Stimulated activated CD8-positive, alpha-beta memory T cell treated with anti-CD3 and anti-CD28 coated beads, Interleukin-2, amount 100 ng/mL, for 1 hour (primary cell): ENCODE measurements around the gene UQCC2.
A peak's percentile ranks its signal among the peaks of the same experiment; 100 is the strongest.

ENCODE experiments used
- DNase-seq, 2 donors: peaks; one replicate each; pipeline ENCODE4 v3.0.0-alpha.2; 2020; ENCODE audit warnings: low read depth in 2 of 2

UQCC2 gene

DNA sequence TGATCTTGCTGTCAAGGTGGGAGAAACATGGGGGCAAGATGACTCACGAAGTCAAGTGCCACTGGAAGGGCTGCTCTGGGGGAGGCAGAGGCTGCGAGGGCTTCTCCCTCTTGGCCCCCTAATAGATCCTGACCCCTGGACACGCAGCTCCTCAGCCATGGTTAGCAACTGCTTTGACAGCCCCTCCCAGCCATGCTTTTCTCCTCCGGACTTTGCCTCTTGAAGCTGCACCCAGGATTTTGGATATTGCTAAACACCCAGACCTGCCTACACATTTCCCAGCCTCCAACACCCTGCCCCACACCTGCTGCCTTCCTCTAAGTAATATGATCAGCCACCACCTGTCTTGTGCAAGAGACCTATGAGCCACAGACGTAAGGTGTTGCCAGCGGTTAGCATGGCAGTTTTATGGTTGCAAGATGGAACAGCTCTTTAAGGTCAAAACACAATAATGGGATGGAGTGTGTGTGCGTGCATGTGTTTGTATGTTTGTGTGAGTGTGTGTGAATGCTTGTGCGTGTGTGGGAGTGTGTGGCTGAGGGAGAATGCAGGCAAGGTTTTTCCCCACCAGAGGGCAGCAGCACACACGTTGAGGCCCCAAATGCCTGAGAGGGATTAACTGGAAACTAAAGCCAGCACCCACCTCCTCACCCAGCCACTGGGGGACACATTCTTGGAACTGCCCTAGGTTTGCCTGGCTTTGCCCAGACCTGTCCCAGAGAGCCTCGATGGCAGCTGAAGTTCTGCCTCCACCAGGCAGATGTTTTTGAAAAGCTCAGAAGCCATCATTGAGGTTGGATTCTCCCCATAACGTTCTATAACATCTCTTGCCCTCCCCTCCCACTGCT lies 32.7 kb upstream of the UQCC2 start:
- DNase-seq: peak; percentile 50 to 52

DNA sequence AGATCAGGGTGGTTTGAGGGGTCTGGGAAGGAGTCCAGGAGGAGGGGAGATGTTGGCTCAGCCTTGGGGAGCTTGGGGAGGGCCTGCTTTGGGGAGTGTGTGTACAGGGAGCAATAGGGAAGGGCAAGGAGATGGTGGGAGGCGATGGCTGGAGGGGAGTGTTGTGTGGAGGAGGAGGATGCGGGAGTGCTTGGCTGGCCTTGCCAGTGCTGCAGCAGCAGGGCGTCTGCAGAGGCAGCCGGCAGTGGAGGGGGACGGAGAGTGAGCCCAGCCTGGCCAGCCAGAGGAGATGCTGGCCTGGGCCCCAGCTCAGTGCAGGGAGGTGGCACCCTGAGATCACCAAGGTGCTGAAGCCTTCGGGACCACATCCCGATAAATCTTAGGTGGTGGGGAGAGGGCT lies 31.3 kb upstream of the UQCC2 start:
- no peak for DNase-seq

DNA sequence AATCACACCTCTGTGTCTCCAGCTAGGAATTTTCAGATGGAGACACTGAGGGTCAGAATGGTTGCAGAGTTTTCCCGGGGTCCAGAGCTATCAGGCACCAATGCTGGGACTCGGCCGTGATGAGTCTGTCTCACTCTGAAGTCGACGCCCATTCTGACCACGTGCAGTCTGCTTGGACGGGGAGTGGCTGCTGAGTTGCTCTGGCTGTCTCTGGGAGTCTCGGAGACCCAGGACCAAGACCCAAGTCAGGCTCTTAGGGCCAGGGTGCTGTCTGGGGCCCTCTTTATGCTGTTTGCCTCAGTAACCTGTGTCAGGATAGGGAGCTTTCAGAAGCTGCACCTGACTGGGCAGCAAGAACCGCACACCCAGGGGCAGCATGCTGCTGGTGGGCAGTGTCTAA lies 30.6 kb upstream of the UQCC2 start:
- DNase-seq: no peak

DNA sequence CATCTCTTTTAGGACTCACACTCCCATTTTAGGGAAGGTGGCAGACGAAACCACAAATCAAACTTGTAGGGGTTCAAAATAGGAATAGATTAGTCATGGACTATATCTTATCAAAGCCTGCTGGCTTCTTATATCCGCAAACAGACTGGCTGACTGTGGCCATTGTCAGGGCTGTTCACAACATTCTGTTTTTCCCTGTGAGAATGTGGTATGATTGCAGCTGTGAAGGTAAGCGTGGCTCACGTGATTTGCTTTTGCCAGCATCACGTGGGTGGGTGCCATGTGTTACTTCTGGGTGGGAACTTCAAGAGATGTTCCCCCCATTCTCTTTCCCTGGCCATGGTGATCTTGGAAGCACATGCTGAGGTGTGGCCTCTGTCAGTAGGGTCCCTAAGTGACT lies 29.3 kb upstream of the UQCC2 start:
- no peak for DNase-seq

DNA sequence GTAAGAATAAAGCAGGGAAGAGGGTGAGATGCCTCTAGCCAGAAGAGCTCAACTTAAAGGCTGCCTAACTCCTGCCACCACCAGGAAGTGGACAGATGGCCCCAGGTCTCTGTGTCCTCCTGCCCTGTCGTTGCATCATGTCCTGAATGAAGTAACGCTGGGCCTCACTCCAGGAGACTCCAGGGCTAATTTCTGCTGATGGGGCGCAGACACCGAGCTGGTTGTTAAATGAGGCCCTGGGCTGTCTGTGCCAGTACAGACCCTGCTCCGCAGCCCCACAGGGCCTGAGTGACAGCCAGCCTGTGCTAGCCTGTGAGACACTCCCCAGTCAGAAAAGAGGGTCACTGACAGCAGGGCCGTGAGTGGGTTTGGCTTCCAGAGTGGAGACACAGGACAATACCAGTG lies 28.7 kb upstream of the UQCC2 start:
- DNase-seq: no peak

DNA sequence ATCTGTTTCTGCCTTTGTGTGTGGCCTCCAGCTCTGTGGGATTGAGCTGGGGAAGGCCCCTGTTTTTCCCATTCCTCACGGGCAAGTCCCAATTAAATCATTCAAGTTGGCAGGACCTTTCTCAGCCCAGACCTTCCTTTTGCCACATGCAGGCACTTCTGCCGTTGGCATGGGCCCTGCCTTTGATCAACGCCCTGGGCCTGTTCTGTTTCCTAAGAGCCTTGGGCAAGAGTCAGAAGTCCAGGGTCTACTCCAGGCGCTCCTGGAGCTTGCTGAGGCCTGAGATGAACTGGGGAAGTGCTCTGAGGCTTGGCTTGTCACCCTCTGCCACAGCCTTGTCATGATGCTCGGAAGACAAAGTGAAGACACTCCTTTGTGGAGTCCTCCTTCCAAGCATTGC lies 28.1 kb upstream of the UQCC2 start:
- DNase-seq: no peak

DNA sequence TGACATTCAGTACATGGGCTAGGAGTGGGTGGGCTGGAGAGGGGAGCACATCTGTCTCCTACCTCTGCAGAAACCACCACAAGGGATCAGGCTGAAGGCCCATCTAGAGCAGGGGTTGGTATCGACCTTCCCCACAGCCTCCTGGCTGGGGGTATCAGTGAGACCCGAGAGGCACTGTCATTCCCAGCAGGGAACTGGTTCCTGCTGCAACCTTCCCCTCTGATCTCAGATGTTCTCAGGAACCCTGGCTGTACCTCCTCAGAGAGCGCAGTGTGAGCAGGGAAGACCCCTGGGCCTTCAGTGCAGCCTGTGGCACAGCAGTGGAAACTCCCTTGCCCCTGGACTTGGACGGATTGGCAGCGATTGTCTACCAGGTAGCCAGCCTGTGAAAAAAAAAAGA lies 27.4 kb upstream of the UQCC2 start:
- no peak for DNase-seq

DNA sequence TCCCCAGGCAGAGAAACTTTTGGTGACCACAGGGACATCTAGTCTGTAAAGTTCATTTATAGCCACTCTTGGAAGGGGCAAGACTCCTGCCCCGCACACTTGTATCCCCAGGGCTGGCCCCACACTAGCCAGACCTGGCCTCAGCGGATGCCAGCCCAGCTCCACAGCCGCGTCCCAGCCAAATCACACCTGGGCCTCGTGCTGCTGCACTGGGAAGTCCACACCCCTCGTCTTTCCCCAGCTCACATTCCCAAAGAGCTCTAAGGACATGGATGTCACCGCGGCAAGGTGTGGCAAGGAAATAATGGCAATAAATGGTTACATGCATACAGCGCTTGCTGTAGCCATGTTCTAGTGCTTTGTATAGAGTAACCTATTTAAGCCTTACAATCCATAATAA lies 26.7 kb upstream of the UQCC2 start:
- no peak for DNase-seq

DNA sequence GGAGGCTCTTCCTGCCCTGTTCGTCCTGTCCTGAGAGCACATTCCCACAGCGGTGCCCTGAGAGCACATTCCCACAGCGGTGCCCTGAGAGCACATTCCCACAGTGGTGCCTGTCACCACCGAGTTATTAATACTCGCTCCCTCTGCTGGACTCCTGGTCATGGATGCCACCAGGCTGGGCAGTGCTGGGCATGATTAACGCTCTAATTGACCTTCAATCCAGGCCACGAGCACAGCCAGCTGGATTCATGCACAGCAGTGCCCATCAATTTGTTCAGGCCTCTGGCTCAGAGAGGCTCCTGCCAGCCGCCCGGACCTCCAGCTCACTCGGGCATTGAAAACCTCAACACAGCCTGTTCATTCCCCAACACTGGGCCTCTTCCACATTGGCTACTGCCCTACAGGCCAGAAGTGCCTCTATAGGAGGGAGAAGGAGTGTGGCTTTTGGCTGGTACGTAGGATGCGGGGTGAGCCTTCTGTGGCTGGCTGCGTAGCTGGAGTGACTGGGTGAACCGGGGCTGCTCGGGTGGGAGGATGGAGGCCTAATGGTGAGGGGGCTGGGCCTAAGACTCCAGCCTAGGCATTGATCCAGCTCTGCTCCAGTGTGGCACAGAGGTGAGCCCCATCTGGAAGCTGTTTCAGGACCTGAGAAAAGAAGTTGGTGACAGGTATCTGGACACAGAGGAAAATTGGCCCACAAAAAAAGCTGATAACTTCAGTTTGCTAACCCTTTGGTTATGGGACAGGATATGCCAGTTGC lies 25.9 kb upstream of the UQCC2 start:
- DNase-seq: no peak

DNA sequence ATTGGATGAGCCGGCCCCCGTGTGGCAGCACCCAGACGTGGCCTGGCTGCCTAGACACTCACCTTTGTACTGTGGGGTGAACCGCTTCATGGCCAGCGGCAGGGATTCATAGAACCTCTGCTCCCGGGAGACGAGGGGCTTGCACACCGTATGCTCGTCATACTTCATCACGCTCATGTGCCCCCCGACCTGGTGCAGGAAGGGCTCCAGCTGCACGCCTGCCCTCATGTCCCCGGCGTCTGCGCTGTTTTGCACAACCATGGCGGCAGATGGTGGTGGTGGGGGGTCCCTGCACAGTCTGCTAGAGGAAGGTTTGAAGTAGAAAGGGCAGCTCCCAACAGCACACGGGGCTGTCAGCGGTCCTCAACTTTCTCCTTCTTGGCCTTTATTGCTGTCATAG lies 23.7 kb upstream of the UQCC2 start:
- no peak for DNase-seq

DNA sequence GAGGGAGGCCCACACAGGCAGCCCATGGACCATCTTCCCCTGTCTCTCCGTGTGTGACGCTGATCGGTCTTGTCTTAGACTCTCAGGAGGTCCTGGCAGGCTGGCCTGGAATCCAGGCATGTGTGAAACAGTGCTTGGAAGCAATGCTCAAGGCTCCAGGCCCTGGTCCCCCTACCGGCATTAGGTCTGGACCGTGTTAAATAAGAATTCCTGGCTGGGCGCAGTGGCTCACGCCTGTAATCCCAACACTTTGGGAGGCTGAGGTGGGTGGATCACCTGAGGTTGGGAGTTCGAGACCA lies 22.2 kb upstream of the UQCC2 start:
- no peak for DNase-seq

DNA sequence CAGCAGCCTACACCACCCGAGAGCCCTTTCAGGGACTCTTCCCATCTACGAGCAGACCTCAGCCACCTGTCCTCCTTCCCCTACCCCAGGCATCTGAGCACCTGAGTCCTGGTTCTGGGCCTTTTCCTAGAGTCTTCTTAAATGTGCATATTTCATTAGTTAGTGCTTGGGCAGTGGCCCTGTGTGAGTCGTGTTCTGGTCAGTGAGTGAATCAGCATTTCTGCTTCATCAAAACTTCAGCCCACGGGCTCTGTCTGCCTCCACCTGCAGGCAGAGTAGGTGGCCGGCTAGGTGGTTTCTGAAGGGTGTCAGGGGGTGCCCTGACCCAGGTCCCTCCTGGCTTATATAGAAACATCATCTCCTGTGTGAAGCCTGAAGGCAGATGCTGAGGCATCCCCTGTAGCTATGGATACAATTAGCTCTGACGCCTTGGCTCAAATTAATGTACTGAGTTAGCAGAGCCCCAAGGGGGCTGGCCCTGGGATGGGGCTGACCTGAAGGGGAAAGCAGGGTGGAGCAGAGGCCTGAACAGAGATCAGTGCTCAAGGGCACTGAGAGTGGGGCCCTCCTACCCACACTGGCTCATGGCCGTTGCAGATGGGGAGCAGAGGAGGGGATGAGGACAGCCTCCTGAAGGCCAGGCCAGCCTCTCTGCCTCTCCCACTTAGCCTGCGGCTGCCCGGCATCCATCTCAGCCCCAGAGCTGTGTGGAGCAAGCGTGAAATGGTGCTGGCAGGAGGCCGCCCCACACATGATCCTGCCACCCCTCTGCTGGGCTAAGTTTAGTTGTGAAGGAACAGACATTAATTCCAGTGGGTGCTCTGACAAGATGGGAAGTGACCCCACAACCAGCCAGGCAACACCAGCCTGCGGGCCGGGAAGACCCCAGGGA lies 21.6 kb upstream of the UQCC2 start:
- no peak for DNase-seq

DNA sequence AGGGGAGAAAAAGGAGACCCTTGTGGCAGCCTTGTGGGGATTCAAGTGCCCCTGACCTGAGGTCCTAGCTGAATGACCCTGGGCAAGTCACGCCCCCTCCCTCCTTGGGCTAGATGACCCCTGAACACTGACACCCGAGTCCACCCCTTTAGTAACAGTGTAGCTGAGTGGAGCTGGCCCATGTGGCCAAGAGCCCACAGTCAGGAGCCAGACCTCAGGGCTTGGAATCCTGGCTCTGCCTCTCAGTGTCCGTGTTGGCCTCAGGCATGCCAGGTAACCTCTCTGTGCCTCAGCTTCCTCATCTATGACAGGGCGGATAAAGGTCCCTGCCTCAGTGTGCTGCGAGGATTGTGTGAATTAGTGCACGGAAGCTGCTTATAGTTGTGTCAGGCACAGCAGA lies 20.9 kb upstream of the UQCC2 start:
- DNase-seq: no peak

DNA sequence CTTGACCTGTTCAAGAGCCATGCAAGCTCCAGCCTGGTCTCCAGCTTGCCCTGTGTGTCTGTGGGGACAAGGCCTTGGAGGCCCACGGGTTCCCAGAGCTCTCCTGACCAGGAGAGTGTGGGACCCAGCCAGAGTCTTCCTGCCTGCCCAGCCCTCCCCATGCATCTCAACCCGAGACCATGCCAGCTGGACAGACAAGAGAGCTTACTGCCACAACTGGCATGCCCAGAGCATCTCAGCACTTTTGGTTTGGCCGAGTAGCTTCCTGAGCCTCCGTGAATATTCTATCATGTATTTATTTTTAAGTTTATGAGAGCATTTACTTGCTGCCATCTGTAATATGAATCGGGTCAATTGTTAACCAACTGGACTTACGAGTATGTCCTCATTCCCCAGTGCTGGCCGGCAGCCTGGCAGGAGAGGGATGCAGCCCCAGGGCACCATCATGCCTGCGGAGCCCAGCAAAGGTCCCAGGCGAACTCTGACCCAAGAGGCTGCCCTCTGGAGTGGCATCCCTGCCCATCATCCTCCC lies 20.3 kb upstream of the UQCC2 start:
- DNase-seq: no peak

DNA sequence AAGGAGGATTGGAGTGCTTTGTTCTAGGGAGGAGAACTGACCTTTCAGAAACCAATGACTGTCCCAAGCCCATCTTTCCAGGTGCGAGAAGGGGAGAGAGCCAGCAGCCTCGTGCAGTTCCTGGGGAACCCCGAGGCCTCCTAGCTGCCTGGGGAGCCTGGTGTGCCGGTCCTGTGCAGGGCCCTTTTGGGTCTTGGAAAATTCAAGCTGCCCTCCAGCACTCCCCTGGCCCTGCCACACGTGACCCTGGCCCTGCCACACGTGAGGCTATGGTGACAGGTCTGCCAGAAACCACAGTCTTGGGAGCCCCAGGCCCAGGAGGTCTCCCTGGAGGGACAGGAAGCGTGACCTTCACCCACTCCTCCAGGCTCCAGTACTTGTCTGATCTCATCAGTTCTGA lies 19.5 kb upstream of the UQCC2 start:
- DNase-seq: no peak

DNA sequence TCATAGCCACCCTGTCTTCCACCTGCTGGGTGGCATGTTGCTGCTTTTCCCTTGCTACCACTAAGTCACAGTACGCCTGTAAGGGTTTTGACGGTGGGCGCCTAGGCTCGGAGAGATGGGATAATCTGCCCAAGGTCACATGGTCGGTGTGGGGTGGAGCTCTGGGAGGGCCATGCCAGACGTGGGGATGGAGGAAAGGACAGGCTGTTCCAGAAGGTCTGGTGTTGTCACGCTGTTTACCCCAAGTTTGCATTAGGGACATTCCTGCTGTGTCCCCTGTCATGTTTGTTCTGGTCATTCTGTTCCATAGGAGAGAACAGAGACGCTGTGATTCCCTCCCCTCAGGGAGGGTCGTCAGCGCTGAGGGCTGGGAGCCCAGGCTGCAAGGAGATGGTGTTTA lies 19.1 kb upstream of the UQCC2 start:
- no peak for DNase-seq

DNA sequence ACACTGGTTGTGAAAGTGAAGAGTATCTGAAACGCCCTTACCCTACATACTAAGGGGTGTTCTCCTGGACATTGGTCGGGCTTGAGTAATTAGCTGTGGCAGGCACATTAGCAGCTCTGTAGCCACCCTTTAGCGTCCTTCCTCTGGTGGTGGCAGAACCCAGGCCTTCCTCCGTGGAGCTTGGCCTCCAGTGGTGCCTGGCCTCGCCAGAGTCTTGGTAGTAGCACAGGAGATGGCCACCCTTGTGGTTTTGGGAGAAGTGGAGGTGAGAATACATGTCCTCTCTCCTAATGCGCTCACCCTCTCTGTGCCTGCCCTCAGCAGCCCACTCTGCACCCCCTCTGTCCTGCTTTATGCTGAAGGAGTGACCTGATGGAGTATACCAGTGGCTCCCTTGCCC lies 17.6 kb upstream of the UQCC2 start:
- DNase-seq: no peak

DNA sequence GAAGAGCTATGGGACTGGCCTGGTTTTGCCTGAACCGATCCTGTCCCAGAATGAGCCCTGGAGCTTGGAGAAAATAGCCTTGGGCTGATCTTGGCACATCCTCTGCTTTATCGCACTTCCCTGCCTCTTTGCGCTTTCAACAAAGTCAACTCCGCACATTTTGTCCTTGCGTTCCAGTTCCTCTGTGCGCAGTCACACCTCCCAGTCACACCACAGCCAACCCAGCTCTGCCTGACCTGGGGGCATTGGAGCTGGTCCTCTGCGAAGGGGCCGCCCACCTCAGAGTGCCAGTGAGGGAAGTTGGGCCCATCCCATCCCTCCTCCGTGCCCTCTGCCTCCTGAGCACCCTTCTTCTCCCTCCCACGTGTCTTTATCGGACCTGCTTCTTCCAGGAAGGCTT lies 16.9 kb upstream of the UQCC2 start:
- no peak for DNase-seq

DNA sequence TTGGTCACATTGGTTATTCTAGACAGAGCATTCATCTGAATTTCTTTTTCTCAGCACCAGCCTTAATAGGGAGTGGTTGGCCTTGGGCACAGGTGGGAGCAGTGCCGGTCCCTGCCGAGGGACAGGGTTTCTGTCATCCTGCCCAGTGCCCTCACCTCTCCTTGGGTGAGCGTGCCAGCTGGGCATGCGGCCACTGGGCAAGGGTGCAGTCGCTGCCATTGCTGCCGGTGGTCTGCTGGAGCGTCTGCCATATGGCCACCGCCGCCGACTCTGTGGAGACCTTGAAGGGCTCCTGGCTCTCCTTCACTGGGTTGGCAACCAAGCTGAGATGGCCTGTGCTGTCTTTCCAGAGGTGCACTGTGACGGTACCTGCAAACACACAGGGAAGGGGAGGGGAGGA lies 16.4 kb upstream of the UQCC2 start:
- no peak for DNase-seq

DNA sequence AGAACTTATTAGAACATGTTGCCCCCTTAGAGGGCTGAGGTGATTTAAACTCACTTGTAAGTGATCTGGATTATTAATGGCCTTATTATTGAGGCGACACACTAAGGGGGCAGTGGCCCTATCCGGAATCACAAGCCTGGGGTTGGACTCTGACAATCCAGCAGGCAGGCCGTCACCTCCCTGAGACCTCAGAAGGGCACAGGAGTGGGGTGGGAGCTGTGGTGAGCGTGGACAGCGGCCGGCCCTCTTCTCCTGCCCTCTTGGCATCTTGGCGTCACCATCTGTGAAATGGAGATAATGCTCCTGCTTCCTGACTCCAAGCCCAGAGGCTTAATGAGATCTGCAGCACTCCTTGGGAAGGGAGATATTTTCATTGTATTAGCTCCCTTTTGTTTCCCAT lies 15.6 kb upstream of the UQCC2 start:
- DNase-seq: no peak

DNA sequence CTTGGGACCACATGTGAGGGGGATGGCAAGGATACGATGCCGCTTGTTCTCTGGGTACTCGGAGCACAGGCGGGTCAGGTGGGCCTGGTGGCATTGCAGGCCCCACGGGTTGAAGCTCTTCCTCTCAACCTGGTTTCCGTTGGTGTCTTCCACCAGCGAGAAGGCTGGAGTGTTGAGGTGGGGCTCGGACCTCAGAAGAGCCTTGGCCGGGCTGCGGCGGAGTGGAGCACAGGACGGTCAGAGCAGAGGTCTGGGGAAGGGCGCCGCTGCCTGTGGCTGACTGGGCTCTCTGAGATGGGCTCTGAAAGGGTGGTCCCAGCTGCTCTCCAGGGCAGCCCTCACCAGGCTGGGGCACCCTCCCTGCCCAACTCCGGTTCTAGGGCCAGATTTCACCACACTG lies 15.2 kb upstream of the UQCC2 start:
- DNase-seq: no peak

DNA sequence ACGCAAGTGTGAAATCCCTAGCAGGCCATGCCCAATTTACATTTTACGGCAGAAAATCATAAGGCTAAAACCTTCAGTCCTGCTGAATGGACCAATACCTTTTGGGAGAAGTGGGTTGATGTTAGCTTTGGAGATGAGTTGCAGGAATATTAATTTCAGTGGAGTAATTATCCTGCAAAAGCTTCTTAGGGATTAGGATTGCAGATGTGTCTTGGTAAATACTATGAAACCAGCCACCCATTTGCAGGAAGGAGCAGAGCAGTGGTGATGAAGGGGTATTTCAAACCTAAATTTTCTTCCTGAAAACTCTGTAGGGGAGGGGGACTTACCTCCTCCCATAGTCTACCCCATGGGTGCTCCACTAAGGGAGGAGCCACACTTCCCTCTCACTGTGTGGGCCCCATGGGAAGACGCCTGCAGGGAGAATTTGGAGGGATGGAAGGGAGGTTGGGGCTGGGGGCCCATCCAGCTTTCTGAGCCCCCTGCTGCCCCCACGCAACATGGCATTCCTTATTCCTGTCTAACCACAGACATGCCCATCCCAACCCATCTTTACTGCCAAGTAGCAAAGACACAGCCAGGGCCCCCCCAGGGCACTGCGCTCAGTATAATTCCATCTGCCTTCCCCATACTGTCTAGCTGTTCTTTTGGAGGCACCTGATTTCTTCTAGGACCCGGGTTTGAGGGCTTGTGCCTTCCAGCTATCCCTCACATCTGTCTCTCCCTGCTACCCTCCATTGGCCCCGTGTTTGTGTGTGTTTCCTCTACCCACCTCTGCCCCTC lies 14.6 kb upstream of the UQCC2 start:
- DNase-seq: no peak
